SU-DHL-6 (cell line): ENCODE data around the gene ZFYVE16.
"Not testable (repeated sequence)": the region's sequence is repeated elsewhere in the genome, so short reads cannot be mapped to it uniquely, and the experiment has no call there.

Experiments
- H2AFZ ChIP-seq: fragments of 200-600 bp; sonication (generic); 2 replicates; pipeline ENCODE4 v1.6.1; 2014; ENCODE audit warnings: low read depth, mild to moderate bottlenecking, moderate library complexity, mixed read lengths, antibody characterized with exemption, low read length; ENCODE audit not compliant: severe bottlenecking
- H3F3A ChIP-seq: fragments of 200-600 bp; shearing (Covaris generic); 2 replicates; pipeline ENCODE4 v1.6.0; 2016; ENCODE audit warnings: antibody characterized with exemption, mild to moderate bottlenecking; ENCODE audit not compliant: insufficient read depth
- H3K27ac ChIP-seq: fragments of 200-600 bp; sonication (generic); 2 replicates; pipeline ENCODE4 v1.5.1; 2016; ENCODE audit warnings: low read depth, mild to moderate bottlenecking, low read length, moderate library complexity, mixed read lengths
- H3K27me3 ChIP-seq: fragments of 200-600 bp; sonication (generic), shearing (Covaris generic); 2 replicates; pipeline ENCODE4 v1.6.0; 2014; ENCODE audit warnings: mild to moderate bottlenecking, low read length
- H3K36me3 ChIP-seq: fragments of 200-600 bp; sonication (generic); 2 replicates; pipeline ENCODE4 v1.6.1; 2014; ENCODE audit warnings: mild to moderate bottlenecking, low read length, mixed read lengths
- H3K4me2 ChIP-seq: fragments of 300-600, 200-600 bp; shearing (Covaris generic), sonication (generic); 2 replicates; pipeline ENCODE4 v1.6.0; 2014; ENCODE audit warnings: low read length, low read depth, mild to moderate bottlenecking; ENCODE audit not compliant: poor library complexity, severe bottlenecking
- H3K4me3 ChIP-seq: fragments of 200-600 bp; sonication (generic); 2 replicates; pipeline ENCODE4 v1.5.1; 2014; ENCODE audit warnings: antibody characterized with exemption, low read length, mild to moderate bottlenecking, mixed read lengths; ENCODE audit not compliant: insufficient read depth, poor library complexity, severe bottlenecking
- H3K79me2 ChIP-seq: fragments of 200-600 bp; sonication (generic); 2 replicates; pipeline ENCODE4 v1.6.1; 2014; ENCODE audit warnings: mild to moderate bottlenecking, low read length, moderate library complexity; ENCODE audit not compliant: insufficient read depth
- H3K9ac ChIP-seq: fragments of 200-600 bp; sonication (generic); 2 replicates; pipeline ENCODE4 v1.7.0; 2014; ENCODE audit warnings: mild to moderate bottlenecking, low read length
- H3K9me2 ChIP-seq: fragments of 200-600 bp; sonication (generic); replicated peaks from 2 replicates; pipeline ENCODE4 v1.6.1; 2014; ENCODE audit warnings: low read length; ENCODE audit not compliant: insufficient read depth
- H3K9me3 ChIP-seq: fragments of 200-600 bp; sonication (generic); 2 replicates; pipeline ENCODE4 v1.6.1; 2014; ENCODE audit warnings: low read length, mixed read lengths; ENCODE audit not compliant: insufficient read depth
- H4K20me1 ChIP-seq: fragments of 200-600 bp; sonication (generic); 2 replicates; pipeline ENCODE4 v1.6.1; 2014; ENCODE audit warnings: low read depth, mild to moderate bottlenecking, antibody characterized with exemption, low read length, moderate library complexity, mixed read lengths
- EZH2phosphoT487 ChIP-seq: fragments of 200-600 bp; sonication (generic), shearing (Covaris generic); conservative IDR thresholded peaks from 2 replicates; pipeline ENCODE4 v1.6.1; 2018; ENCODE audit warnings: mild to moderate bottlenecking, antibody characterized with exemption, low read length, moderate library complexity, mixed read lengths
- TF ChIP-seq, protein P1 (sequence below): fragments of 200-600 bp; sonication (generic); IDR thresholded peaks from one replicate; pipeline ENCODE4 v1.5.1; 2017; ENCODE audit warnings: antibody characterized with exemption, mild to moderate bottlenecking, low read length, moderate library complexity; ENCODE audit not compliant: insufficient read depth, poor library complexity, severe bottlenecking

Gene ZFYVE16

GRCh38 chr5:80414113-80414512 is 6.2 kb downstream of the ZFYVE16 start:
- H2AFZ ChIP-seq, result no peak overlapping the region
- no peak overlapping the region for H3K27ac ChIP-seq
- no peaks in the 10 kb centered on the region for H3K9me2 ChIP-seq
- no peaks in the 10 kb centered on the region for H4K20me1 ChIP-seq
- no peaks in the 10 kb centered on the region for H3K9me3 ChIP-seq
- H3K36me3 ChIP-seq, result no peaks in the 10 kb centered on the region
- no peaks in the 10 kb centered on the region for H3F3A ChIP-seq
- H3K4me2 ChIP-seq, result no peak overlapping the region
- no peak overlapping the region for H3K9ac ChIP-seq
- no peaks in the 10 kb centered on the region for H3K27me3 ChIP-seq
- H3K4me3 ChIP-seq, result no peak overlapping the region
- no peak for TF ChIP-seq EZH2phosphoT487
- TF ChIP-seq, protein P1, sequence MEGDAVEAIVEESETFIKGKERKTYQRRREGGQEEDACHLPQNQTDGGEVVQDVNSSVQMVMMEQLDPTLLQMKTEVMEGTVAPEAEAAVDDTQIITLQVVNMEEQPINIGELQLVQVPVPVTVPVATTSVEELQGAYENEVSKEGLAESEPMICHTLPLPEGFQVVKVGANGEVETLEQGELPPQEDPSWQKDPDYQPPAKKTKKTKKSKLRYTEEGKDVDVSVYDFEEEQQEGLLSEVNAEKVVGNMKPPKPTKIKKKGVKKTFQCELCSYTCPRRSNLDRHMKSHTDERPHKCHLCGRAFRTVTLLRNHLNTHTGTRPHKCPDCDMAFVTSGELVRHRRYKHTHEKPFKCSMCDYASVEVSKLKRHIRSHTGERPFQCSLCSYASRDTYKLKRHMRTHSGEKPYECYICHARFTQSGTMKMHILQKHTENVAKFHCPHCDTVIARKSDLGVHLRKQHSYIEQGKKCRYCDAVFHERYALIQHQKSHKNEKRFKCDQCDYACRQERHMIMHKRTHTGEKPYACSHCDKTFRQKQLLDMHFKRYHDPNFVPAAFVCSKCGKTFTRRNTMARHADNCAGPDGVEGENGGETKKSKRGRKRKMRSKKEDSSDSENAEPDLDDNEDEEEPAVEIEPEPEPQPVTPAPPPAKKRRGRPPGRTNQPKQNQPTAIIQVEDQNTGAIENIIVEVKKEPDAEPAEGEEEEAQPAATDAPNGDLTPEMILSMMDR, result no peak
- H3K79me2 ChIP-seq, result peaks cover 18% of the 10 kb centered on the region

GRCh38 chr5:80417973-80418372 is 10.1 kb downstream of the ZFYVE16 start:
- TF ChIP-seq, protein P1, result no peak
- no peak for TF ChIP-seq EZH2phosphoT487
- Histone ChIP-seq H4K20me1 (no peaks in the 10 kb centered on the region), H3K27ac (no peak overlapping the region), H3K9me2 (no peaks in the 10 kb centered on the region), H3K27me3 (no peaks in the 10 kb centered on the region), H3F3A (no peaks in the 10 kb centered on the region), H3K36me3 (no peaks in the 10 kb centered on the region), H3K9ac (no peak overlapping the region), H3K4me2 (no peak overlapping the region), H2AFZ (no peak overlapping the region), H3K79me2 (0 out of 2 replicates have a peak, but pooled peaks cover under 1% of the 10 kb centered on the region), H3K4me3 (no peak overlapping the region), H3K9me3 (no peaks in the 10 kb centered on the region)

- peaks cover 15% of the 10 kb centered on the region for H3K79me2 ChIP-seq
- H3K27me3 ChIP-seq, H3K4me3 ChIP-seq, H4K20me1 ChIP-seq, H3K9me3 ChIP-seq, H2AFZ ChIP-seq, H3K4me2 ChIP-seq, H3K9ac ChIP-seq, H3K27ac ChIP-seq, H3K36me3 ChIP-seq, H3K9me2 ChIP-seq, H3F3A ChIP-seq: not testable (repeated sequence)
These were observed 16.5 kb downstream of the ZFYVE16 start for GRCh38 chr5:80424365-80424764.

- no peaks in the 10 kb centered on the region for H3F3A ChIP-seq
- H3K27ac ChIP-seq, result no peak overlapping the region
- no peaks in the 10 kb centered on the region for H3K79me2 ChIP-seq
- H2AFZ ChIP-seq, result no peak overlapping the region
- TF ChIP-seq, protein P1, result no peak
- TF ChIP-seq EZH2phosphoT487, result no peak
- H4K20me1 ChIP-seq, result no peaks in the 10 kb centered on the region
- H3K4me3 ChIP-seq, result no peak overlapping the region
- H3K36me3 ChIP-seq, result no peaks in the 10 kb centered on the region
- no peaks in the 10 kb centered on the region for H3K9me3 ChIP-seq
- H3K27me3 ChIP-seq, result no peaks in the 10 kb centered on the region
- H3K4me2 ChIP-seq, result no peak overlapping the region
- no peak overlapping the region for H3K9ac ChIP-seq
- H3K9me2 ChIP-seq, result no peaks in the 10 kb centered on the region
These were observed 27.6 kb downstream of the ZFYVE16 start for GRCh38 chr5:80435476-80435875.
